H1 (cell line): ENCODE measurements around the gene PSMD6.

Experiments
- BCL11A ChIP-seq, 2 experiments: IDR thresholded peaks; one replicate each; pipeline ENCODE4 v1.6.1; 2011; ENCODE audit warnings: low read depth in 2 of 2, low read length in 2 of 2, mild to moderate bottlenecking in 2 of 2
- CTCF ChIP-seq, 3 experiments: IDR thresholded peaks; 1 replicate in 2 of 3; 2 replicates in 1 of 3; pipeline versions ENCODE4 v1.5.1 to v1.6.1; 2011; ENCODE audit warnings: low read length in 3 of 3, mild to moderate bottlenecking in 3 of 3, inconsistent platforms in 2 of 3, low read depth in 1 of 3, moderate library complexity in 1 of 3; ENCODE audit not compliant: insufficient read depth in 1 of 3; ENCODE audit errors: control extremely low read depth in 1 of 3
- EP300 ChIP-seq, 2 experiments: IDR thresholded peaks; 1 replicate in 1 of 2; 2 replicates in 1 of 2; pipeline ENCODE4 v1.6.1; 2011 to 2012; ENCODE audit warnings: low read depth in 2 of 2, low read length in 2 of 2, mild to moderate bottlenecking in 2 of 2, borderline replicate concordance in 1 of 2, inconsistent platforms in 1 of 2, moderate library complexity in 1 of 2
- EZH2 ChIP-seq: fragments of 200-600 bp; sonication (generic); IDR thresholded peaks from 2 replicates; pipeline ENCODE4 v1.7.1; 2012; ENCODE audit warnings: low read depth, mild to moderate bottlenecking, moderate library complexity, low read length, inconsistent platforms; ENCODE audit not compliant: severe bottlenecking
- JUN ChIP-seq: IDR thresholded peaks from 2 replicates; pipeline ENCODE4 v1.6.1; 2011; ENCODE audit warnings: low read depth, mild to moderate bottlenecking, improper control_type of control experiment, low read length
- MAX ChIP-seq: IDR thresholded peaks from 2 replicates; pipeline ENCODE4 v1.6.1; 2012; ENCODE audit warnings: inconsistent platforms
- POLR2A ChIP-seq, 2 experiments: IDR thresholded peaks; 1 replicate in 1 of 2; 2 replicates in 1 of 2; pipeline ENCODE4 v1.6.1; 2011; ENCODE audit warnings: low read depth in 2 of 2, low read length in 2 of 2, mild to moderate bottlenecking in 2 of 2; ENCODE audit errors: control extremely low read depth in 1 of 2
- POLR2AphosphoS5 ChIP-seq: IDR thresholded peaks from 2 replicates; pipeline ENCODE4 v1.6.1; 2011; ENCODE audit warnings: low read depth, low read length
- RFX5 ChIP-seq: IDR thresholded peaks from 2 replicates; pipeline ENCODE4 v1.6.1; 2011; ENCODE audit warnings: low read depth, low read length, improper control_type of control experiment, borderline replicate concordance
- SP1 ChIP-seq: IDR thresholded peaks from 2 replicates; pipeline ENCODE4 v1.6.1; 2011; ENCODE audit warnings: low read depth, low read length
- USF2 ChIP-seq: IDR thresholded peaks from 2 replicates; pipeline ENCODE4 v1.6.1; 2011; ENCODE audit warnings: low read length, improper control_type of control experiment

GRCh38 chr3:63973406-63973805 is 49.9 kb downstream of the PSMD6 start:
- no peak for TF ChIP-seq JUN
- TF ChIP-seq SP1 = no peak
- no peak for TF ChIP-seq USF2
- no peak for TF ChIP-seq BCL11A (IDR thresholded peaks at IDR 0.05; ENCODE audit: low read depth in 2 of 2, low read length in 2 of 2)
- no peak for TF ChIP-seq MAX
- no peak for TF ChIP-seq EP300 (IDR thresholded peaks at IDR 0.05; ENCODE audit: borderline replicate concordance in 1 of 2, low read depth in 2 of 2, low read length in 2 of 2)
- TF ChIP-seq POLR2AphosphoS5 = no peak
- no peak for TF ChIP-seq RFX5
- no peak for TF ChIP-seq CTCF (IDR thresholded peaks at IDR 0.05; ENCODE audit: control extremely low read depth in 1 of 3, insufficient read depth in 1 of 3, low read depth in 1 of 3, low read length in 3 of 3)
- no peak for TF ChIP-seq POLR2A (IDR thresholded peaks at IDR 0.05; ENCODE audit: control extremely low read depth in 1 of 2, low read depth in 2 of 2, low read length in 2 of 2)
- no peak for TF ChIP-seq EZH2
